Stimulated activated CD8-positive, alpha-beta memory T cell treated with anti-CD3 and anti-CD28 coated beads, Interleukin-12 subunit alpha, Interleukin-12 subunit beta, amount 100 ng/mL, for 1 hour (primary cell): ENCODE results near the gene EYA2.
"Not testable (repeated sequence)": the region's sequence is repeated elsewhere in the genome, so short reads cannot be mapped to it uniquely, and the experiment has no call there.

Experiments used
- DNase-seq: peaks from one replicate; pipeline ENCODE4 v3.0.0-alpha.2; 2020; ENCODE audit warnings: low read depth

EYA2 gene

DNA sequence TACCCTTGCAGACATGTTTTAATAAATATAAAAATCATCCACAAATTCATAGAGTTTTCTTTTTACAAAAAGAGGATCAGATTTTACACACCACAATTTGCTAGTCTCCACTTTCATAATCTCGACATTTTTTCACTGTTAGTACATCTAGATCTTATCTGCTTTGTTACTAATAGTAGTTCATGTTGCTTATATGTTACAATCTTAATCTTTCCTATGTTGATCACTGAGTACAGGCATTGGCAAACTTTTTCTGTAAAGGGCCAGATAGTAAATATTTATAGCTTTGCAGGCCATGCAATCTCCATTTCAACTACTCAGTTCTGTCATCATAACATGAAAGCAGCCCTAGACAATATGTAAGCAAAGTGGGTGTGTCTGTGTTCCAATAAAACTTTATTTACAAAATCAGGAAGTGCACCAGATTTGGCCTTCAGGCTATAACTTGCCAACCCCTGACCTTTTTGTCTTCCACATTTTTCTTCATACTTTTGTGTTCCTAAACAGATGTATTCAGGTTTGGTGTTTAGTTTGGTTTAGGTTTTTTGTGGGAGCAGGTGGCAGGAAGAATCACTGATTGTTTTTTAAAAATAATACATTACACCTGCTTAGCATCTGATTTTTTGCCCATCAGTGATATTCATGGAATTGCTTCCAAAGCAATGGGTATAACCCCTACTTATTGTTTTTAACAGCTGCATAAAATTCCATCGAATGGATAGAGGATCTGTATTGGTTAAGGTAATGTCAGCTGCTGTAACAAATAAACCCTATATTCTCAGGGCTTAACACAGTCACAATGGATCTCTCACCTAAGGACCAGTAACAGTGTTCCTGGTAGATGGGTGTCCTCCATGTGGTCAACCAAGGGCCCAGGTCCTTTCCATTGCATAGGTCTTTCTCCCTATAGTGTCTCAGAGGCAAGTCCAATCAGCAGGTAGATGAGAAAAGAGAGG, 61.2 kb downstream of the EYA2 start:
- no peak for DNase-seq

DNA sequence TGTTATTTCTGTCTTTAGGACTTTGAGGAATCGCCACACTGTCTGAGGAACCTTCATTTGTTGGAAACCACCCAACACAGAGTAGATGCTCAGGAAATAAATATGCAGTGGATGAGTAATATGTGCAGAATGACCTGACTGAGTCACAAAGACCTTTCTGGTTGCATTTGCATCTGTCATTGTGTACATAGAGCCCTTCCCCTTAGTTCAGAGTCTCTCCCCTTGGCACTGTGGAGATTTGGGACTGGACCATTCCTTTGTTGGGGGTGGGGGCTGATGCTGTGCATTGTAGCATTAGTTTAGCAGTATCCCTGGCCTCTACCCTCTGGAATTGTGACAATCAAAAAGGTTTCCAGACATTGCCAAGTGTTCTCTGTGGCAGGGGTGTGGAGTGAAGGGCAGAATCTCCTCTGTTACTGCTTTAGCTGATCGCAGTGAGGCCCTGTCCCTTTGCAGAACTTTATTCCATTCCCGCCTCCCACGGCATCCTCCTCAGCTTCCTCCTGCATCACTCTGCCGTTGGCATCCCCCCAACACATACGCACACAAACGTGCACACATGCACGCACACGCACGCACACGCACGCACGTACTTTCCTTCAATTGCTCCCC, 64.5 kb downstream of the EYA2 start:
- no peak for DNase-seq

DNA sequence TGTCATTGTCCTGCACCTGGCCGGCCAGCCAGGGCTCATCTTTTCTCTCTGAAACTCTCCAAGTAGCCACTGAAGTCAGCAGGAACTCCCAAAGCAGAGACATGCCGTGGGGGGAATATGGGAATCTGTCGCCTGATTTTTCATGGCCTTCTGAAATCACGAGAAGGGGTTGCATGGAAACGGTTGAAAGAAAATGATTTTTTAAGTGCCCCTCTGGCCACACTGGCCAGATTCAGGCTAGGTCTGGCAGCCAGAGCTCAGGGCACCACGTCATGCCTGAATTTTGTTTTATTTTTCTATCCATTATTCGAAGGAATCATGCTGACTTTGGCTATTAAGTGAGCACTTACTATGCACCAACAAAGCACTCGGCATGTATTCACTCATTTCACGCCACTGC, 65.2 kb downstream of the EYA2 start:
- no peak for DNase-seq

DNA sequence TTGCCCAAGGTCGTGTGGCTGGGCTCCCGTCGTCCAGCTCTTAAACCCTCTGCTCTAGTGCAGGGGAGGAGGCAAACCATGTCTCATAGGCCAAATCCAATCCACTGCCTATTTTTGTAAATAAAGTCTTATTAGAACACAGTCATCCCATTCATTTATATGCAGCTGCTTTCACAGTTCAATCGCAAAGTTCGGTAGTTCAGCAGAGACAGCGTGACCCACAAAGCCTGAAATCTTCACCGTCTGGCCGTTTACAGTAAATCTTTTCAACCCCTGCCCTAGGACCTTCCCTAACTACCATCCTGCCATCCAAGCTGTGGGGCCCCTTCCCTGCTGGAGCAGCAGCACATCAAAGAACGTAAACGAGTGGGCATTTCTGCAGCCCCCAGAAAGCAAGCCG, 65.9 kb downstream of the EYA2 start:
- DNase-seq: no peak

DNA sequence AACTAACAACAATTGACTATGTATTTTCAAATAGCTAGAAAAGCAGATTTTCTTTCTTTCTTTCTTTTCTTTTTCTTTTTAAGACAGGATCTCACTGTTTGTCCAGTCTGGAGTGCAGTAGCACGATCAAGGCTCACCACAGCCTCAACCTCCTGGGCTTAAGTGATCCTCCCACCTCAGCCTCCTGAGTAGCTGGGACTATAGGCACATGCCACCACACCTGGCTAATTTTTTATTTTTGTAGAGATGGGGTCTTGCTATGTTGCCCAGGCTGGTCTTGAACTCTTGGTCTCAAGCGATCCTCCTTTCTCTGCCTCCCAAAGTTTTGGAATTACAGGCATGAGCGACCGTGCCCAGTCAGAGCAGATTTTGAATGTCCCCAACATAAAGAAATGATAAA, 67.3 kb downstream of the EYA2 start:
- DNase-seq: not testable (repeated sequence)

DNA sequence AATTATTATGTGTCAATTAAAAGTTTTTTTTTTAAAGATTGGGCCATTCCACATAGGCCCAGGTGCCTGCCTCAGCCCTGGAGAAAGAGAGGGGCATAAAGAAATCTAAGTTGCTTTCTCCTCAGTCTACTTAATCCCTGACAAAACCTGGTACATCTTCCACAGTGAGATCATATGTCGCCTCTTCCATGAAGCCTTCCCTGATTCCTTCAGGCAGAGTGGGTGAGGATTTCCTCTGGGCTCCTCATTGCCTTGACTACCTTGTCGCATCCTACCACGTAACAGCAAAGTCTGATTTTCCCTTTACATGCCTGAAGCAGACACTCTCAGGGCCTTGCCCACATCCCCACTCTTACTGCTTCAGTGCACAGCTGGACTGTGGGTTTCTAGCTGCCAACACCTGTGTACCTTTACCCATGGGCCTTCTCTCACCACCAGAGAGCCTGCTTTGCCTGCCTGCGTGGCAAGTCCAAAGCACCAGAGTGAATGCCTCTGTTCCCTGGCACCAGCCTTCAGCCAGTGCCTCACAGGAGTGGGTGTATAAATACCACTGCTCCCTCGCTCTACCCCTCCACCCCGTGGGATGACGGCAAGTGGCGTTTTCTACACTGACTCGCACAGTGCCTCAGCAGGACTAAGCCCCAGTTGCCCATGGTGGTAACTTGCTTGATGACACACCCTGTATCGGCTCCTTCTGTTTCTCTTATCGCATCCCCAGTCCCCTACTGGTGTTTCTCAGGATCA, 68.0 kb downstream of the EYA2 start:
- DNase-seq: no peak

DNA sequence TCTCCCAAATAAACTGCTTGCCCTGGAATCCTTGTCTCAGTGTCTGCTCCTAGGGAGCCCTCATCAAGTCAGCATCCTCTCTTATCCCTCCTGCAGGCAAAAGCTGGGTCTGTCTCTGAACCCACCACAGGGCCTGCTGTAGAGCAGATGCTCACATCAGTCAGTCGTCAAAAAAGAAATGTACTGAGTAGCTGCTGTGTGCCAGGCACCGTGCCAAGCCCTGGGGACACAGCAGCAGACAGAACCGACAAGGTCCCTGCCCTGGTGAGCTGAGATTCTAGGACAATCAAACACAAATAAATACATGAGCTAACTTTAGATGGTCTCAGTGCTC, 68.5 kb downstream of the EYA2 start:
- no peak for DNase-seq

DNA sequence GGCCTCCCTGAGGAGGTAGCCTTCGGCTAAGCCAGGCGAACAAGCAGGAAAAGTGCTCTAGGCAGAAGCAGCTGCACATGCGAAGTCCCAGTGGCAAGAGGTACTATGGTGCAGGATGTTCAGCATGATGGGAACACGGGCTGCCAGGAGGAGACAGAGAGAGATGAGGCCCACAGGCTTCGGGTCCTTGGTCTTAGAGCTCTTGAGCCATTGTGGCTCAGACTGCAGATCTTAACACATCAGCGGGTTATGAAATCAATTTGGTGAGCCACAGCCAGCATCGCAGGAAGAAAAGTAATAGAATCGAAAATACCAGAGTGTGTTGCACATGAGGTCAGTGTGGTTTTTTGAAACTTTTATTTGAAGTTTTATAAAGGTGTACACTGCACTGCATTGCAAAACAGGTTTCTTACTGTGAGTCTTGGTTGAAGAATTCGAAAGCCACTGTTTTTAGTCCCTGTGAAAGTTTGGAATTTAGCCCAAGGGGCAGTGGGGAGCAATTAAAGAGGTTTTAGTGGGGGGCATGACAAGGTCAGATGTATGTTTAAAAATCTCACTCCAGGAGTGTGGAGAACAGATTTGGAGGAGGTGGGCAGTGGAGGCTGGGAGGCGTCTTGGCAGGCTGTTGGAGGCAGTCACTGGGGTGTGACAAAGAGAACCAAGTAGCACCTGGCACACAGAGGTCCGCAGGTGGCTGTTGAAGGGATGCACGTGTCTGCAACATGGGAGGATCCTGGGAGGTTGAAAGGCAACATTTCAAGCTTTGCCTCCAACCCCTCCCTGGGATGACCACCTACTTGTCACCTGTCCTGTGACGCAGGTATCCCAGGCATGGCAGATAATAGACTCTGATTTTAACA, 69.3 kb downstream of the EYA2 start:
- no peak for DNase-seq

DNA sequence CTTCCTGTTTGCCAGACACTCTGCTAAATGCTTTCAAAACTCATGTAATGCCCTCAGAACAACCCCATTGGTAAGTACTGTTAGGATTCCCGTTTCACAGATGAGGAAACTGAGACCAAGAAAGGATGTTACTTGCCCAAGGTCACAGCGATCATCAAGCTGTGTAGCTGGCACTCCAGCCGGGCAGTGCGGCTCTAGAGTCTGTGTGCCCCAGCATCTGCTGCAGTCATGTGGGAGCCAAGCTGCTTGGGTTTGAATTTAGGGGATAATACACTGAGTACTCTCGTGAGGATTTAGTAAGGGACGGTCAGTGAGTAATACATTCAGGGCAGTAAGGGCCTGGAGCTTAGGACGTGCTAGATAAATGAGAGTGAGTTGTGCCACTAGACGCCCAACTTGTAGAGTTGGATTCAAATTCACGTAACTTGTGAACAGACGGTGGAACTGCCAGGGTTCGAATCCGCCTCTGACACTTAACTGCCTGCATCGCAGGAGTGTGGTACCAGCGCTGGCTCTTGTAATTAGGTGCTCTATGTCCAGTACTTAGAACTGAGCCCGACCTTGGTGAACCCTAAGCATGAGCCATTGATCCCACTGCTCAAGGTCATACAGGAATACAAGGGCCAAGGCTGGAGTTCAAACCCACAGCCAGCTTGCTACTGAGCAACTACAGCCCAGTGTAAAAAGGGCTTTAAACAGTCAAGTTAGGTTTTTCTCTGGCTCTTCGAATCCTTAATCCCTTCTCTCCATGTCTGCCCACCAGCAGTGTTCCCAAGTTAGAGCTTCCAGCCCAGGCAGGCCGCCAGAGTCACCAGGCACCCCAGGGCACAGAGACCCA, 70.2 kb downstream of the EYA2 start:
- DNase-seq: no peak

DNA sequence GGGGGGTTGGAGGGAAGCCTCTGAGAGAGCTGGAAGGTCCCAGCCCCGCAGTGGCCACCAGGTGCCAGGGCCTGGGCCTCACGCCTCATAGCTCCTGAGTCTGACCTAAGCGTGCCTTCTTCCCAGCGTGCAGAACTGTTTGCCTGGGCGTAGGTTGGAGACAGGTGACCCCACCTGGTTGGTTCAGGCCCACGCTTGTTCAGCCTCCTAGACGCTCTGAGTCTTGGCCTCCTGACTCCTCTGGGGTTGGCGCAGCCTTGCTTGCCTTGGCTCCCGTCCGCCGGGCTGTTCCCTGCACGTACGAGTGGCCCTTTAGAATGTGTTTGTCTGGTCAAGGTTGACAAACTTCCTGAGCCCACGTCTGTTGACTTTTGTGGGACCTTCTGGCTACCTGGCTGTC, 70.8 kb downstream of the EYA2 start:
- DNase-seq: no peak

DNA sequence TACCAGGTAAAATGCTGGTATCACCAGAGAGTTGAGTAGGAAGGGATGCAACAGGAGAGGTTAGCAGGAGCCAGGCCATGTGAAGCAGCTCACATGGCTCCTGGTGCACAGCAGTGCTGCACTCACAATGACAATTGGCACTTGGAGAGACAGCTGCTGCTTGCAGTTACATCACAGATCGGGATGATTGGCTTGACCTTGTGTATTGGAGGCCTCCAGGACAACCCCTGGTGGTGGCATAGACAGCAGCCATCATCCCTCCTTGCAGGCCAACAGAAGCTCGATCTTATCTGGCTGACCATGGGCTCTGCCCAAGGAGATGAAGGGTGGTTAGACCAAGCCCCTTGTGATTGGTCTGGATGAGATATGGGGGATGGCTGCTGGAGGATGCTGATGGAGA, 73.0 kb downstream of the EYA2 start:
- DNase-seq: no peak

DNA sequence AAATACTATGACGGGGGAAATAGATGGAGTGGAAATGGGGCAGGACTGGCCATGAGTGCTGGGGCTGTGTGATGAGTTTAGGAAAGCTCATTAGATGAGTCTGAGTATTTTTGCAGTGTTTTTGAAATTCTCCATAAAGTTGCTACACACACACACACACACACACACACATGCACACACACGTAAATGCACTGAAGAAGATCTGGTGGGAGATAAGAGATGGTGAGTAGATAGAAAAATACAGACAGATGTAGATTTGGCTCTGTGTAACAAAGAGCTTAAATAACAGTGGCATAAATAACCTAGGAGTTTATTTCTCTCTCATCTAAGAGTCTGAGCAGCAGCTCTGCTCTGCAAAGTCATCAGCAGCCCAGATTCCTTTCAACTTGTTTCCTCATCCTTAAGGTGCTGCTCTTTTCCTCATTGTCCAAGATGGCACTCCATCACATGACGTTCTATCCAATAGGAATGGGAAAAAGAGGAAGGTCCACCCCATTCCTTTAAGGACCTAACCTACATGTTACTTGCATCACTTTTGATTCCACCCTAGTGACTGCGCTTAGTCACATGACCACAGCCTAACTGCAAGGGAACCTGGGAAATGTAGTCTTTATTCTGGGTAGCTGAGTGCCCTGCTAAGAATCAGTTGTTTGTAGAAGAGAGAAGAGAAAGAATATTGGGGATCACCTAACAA, 76.4 kb downstream of the EYA2 start:
- DNase-seq: no peak

DNA sequence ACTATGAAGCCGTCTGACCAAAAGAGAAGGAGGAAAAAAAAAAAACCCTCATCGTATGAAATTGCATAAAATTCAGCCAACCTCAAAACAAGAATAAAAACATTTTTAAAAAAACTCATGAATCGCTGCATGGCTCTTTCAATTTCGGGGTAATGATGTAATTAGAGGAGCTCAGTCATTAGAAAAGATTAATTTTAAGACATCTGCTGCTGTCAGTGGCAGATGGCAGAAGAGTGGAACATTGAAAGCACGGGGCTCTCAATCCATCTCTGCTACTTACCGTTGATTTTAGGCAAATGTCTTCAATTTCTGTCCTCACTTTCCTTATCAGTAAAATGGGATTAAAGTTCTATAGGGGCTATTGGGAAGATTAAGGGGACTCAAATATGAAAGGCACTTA, 79.1 kb downstream of the EYA2 start:
- DNase-seq: no peak

DNA sequence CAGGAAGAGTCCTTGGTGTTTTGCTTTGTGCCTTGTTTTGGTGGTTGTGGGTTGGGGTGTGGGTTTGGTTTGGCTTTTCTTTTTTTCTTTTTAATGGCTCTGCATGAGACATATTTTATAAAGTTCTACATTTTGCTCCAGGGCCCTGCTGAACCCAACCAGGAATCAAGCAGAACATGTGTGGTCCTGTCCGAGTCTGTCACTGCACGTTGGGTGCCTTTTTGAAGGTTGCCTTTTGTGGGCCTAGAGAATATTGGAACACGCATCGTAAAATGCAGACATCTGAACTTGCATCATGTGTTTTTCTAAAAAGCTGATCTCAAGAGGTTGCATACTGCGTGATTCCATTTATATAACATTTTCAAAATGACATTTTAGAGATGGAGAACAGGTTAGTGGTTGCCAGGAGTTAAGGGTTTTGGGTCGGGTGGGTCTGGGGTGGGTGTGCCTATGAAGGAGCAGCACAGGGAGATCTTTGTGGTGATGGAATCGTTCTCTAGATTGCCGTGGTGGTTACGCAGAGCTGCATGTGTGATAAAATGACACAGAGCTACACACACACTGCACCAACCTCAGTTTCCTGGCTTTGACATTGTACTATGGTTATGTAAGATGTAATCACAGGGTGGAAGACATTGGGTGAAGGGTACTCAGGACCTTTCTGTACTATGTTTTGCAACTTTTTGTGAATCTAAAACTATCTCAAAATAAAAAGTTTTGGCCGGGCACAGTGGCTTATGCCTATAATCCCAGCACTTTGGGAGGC, 80.2 kb downstream of the EYA2 start:
- no peak for DNase-seq

DNA sequence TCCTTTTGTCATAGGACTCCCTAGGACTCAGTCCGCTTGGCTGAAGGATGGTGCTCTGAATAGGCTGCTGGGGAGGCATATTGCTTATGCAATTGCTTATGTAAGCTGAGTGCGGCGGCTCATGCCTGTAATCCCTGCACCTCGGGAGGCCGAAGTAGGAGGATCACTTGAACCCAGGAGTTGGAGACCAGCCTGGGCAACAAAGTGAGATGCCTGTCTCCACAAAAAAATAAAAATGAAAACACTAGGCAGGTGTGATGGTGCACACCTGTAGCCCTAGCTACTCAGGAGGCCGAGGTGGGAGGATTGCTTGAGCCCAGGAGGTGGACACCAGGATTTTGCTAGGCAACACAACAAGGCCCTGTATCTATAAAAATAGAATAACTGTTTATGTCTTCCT, 81.3 kb downstream of the EYA2 start:
- DNase-seq: no peak

DNA sequence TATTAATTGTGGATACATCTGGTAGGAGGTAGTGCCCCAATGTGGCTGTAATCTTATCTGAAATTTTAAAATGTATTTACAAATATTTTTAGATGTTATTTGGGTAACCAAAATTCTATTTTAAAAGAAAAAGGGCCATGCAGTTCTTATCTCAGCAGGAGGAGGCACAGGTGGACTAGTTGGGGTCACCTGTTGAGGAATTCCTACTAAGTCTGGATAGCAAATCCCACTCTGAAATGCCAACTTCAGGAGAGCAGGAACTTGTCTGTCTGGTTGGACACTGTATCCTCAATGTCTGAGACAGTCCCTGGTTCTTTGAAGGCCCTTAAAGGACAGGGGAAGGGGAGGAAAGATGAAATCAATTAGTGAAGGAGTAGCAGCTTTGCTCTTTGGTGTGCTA, 82.6 kb downstream of the EYA2 start:
- no peak for DNase-seq

DNA sequence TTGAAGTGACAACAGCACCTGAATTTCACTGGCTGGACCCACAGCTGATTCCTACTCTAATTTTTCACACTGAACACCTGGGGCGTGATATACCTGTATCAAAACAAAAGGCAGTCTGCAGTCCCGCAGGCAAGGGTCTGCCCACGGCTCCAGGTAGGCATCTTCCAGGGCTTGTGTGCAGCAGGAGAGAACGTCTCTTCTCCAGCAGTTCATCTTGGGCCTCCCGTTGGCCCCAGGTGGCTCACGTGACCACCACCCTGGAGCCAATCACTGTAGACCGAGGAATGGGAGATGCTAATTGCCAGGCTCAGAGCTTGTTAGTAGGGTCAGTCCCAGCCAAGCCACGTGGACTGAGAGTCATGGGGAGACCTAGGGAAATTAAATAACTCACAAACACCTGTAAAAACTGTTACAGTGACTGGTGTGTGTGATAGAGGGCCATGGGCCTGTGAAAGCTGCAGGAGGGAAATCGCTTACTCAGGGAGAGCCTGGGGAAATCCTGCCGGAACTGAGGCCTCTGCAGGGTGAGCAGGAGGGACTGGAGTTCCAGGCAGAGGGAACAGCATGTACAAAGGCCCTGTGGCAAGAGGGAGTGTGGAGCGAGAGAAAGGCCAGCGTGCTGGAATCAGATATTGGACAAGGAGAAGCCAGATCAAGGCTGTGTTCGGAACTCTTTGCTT, 83.4 kb downstream of the EYA2 start:
- DNase-seq: no peak

DNA sequence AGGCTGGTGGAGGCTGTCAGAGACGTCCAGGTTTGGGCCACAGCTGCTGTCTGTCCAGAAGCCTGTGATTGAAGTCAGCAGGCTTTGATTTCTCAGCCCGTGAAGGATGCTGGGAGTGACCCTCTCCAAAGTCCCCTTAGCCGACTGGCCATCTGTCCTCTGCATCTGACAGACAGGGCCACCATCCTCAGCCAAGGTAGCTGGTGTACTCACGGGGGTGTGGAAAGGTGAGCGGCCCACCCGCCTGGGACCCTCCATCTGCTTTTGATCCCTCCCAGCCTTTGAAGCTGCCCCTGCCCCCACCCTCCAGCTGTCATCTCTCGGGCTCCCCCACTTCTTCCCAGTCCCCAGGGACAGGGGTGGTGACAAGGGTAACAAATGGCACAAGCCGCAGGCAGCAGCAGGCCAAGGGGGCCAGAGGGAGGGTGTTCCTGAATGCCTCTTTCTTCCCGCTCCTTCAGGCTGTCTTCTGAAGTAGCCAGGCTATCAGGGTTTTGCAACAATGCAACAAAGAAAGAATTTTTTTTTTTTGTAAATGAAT, 84.4 kb downstream of the EYA2 start:
- DNase-seq: no peak
